NCI-H2227 treated with DMSO at 0.1 percent for 48 hours (cell line): ENCODE data around the gene PPA1.
"Not testable (repeated sequence)": the region's sequence is repeated elsewhere in the genome, so short reads cannot be mapped to it uniquely, and the experiment has no call there.

Source experiments
- DNase-seq: peaks from one replicate; lab custom pipeline; 2025; lab: John Stamatoyannopoulos, UW

Gene PPA1

GRCh38 chr10:70169011-70169410 is 64.2 kb downstream of the PPA1 start:
- no peak for DNase-seq

GRCh38 chr10:70167246-70167645 is 66.0 kb downstream of the PPA1 start:
- no peak for DNase-seq

GRCh38 chr10:70166394-70166793 is 66.8 kb downstream of the PPA1 start:
- DNase-seq = no peak

GRCh38 chr10:70164163-70164562 is 69.1 kb downstream of the PPA1 start:
- DNase-seq = no peak

- DNase-seq = no peak
Measured at GRCh38 chr10:70163448-70163847, 69.8 kb downstream of the PPA1 start.

- no peak for DNase-seq
Measured at GRCh38 chr10:70162892-70163201, 70.4 kb downstream of the PPA1 start.

GRCh38 chr10:70162151-70162891 is 70.9 kb downstream of the PPA1 start:
- DNase-seq = no peak

- DNase-seq = no peak
Measured at GRCh38 chr10:70160798-70161197, 72.4 kb downstream of the PPA1 start.

GRCh38 chr10:70159366-70159765 is 73.9 kb downstream of the PPA1 start:
- DNase-seq = not testable (repeated sequence)

- no peak for DNase-seq
Measured at GRCh38 chr10:70158113-70158512, 75.1 kb downstream of the PPA1 start.

- no peak for DNase-seq
Measured at GRCh38 chr10:70155255-70155838, 77.9 kb downstream of the PPA1 start.
